Liver (tissue), 3 donors: ENCODE results near the gene FAM83B.

Experiments
- ATF3 ChIP-seq: IDR thresholded peaks from 2 replicates; pipeline ENCODE4 v1.6.1; 2016; ENCODE audit warnings: antibody characterized with exemption
- CTCF ChIP-seq: fragments of 150-350 bp; IDR thresholded peaks from 2 replicates; pipeline ENCODE4 v1.5.1; 2017; ENCODE audit warnings: improper control_type of control experiment, low read depth, low read length; ENCODE audit not compliant: missing input control
- GABPA ChIP-seq, 2 donors: IDR thresholded peaks in 1 of 2; conservative IDR thresholded peaks in 1 of 2; 2 replicates each; pipeline ENCODE4 v1.6.1; 2016; ENCODE audit warnings: antibody characterized with exemption in 2 of 2, mild to moderate bottlenecking in 1 of 2, moderate library complexity in 1 of 2
- SP1 ChIP-seq: IDR thresholded peaks from 2 replicates; pipeline ENCODE4 v1.6.1; 2018; ENCODE audit warnings: antibody characterized with exemption, mild to moderate bottlenecking
- donor health status: healthy.
- donor health status: healthy.

GRCh38 chr6:54881067-54881730, 34.6 kb downstream of the FAM83B start:
- TF ChIP-seq SP1 (no peak), GABPA (IDR thresholded peaks at IDR 0.05 in 1 of 2, conservative IDR thresholded peaks at IDR 0.05 in 1 of 2) (no peak), CTCF (no peak), ATF3 (no peak)
